GOT3 (cell line): ENCODE data around the gene ZHX3.

ENCODE experiments used
- DNase-seq: peaks from one replicate; lab custom pipeline; 2025; ENCODE audit warnings: mixed read lengths; lab: John Stamatoyannopoulos, UW

The ZHX3 gene

DNA sequence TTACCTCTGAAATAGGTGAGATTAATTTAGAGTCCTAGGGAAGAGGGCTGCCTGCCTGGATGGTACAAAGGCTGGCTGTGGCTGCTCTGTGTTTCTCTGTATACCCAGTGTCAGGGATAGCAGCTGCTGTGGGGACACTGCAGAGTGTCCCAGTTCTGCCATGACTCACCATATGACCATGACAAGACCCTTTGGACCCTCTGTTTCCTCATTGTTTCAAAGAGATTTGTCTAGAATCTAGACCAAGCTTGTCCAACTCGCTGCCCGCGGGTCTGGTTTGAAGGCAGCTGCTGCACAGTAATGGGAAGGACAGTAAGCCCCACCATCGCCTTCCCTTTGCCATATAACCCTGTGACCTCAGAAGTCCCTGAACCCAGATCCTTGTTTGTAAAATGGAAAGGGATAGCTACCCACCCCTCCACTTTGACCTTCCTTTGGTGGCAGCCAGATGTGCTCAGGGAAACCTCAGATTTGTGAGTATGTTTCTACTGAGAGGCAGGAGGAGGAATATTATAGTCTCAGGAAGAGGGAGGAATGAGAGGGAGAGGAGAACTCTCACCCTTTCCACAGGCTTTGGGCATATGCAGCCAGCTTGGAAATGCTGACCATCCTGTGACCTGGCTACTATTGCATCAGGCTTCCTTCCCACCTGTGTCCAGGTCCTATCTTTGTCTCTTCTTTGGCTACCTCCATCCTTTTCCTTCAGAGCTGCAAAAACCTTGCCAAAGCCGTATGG, 166.2 kb downstream of the ZHX3 start:
- no peak for DNase-seq

DNA sequence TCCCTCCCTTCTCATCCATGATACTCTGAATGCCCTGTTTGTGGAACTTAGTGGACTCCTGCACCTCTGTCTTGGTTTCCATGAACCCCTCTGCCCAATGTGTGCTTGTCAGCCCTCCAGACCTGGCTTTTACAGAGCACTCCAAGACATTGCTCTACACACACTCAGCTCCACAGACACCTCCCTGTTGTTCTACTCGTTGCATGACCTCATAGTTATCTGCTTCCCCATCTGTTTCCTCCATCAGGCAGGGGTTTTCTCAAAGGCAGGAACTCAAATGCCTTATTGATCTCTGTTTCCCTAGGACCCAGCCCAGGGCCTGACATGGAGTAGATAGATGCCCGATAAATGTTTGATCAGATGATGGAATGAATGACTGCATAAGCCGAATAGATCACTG, 166.9 kb downstream of the ZHX3 start:
- no peak for DNase-seq

DNA sequence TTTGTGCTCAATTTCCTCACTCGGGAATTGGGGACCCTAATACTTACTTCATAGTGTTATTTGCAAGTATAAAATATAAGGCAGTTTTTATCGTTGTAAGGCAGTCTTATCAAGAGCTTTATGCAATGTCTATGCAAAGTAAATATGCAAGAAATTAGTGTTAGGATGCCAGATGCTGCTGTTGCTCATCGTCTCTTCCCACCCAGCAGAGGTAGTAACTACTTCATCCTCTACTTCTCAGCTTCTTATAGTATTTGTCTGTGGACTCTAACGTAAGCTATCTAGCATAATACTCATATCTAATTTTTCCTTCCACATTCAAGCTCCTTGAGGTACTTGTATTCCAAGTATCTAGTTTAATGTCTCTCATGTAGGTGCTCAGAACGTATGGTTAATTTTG, 168.6 kb downstream of the ZHX3 start:
- no peak for DNase-seq

DNA sequence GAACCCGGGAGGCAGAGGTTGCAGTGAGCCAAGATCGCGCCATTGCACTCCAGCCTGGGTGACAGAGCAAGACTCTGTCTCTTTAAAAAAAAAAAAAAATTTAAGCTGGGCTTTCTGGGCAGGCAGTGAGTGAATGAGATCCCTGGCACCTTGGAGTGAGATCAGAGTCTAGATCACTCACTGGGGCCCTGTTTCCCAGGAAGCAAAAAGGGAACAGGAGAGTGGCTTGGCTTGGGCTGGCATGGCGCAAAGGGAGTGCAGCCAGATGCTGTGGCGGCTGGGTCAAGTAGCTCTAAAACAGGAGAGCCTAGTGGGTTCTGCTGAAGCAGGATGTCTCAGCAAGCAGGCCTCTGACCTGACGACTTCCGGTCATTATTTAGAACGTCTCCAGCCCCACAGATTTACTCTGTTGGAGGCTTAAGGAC, 169.8 kb downstream of the ZHX3 start:
- no peak for DNase-seq

DNA sequence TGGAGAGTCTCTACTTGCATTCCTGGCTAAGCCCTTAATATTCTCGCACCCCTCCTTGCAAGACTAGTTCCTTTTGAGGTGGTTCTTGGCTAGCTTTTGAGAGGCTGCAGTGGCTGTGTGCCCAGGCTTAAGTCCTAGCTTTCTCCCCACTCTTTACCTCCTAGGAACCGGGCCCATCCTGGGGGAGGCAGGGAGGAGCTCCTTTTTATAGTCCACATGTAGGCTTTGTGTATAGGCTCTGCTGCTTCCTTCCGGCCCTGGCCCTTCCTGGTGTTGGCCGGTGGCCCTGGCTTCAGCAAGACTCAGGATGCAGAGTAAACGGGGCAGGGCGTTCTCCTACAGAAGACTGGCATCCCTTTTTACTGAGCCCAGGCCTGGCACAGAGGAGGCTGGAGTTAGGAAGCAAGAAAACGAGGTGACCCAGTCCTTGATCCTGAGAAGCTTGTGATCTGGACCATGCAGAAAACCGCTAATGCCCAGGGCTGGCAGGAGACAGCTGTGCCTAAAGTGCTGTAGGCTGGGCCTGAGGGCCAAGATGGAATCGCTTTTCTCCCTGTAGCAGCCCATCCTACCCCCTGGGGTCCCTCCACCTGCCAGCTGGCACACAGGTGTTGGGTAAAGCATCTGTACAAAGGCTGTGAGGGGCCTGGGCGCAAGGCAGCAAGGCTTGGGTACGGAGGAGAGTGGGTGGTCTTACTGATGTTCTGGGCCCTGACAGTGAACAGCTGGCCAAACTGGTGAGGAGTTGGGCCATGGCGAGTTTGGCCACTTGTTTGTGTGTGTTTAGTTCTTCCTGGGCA, 171.5 kb downstream of the ZHX3 start:
- no peak for DNase-seq

DNA sequence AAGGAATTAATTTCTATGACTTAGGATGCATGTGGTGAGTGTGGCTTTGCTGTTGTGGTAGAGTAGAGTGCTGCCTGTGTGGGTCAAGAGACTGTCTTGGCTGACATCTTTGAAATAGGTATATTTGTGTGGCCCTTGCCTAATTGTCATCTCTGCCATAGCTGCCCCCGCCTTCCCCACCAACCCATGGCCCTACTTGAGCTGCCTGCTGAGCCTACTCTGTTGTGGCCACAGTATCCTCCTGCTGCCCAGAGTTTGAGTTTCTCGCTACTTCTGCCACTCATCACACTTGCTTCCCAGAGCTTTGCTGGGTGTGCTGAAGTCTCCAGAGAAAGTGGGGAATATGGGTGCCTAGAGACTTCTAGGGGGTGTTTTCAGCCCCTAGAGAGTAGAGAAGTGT, 172.2 kb downstream of the ZHX3 start:
- no peak for DNase-seq

DNA sequence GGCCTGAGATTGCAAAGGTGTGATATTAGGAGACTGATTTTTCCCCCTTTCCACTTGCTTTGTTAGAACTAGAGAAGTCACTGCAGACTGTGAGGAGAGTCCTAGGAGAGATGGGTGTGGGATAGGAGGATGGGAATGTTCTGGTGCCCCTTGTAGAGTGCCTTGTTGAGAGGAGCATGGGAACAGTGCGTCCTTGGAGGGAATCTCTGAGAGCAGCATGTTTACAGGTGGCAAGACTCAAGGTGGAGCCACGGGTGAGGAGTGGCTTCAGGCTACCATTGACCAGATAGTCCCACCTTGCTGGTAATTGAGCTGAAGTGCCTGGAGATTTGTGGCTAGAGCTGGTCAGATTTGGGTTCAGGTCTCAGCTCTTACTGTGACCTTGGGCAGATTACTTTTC, 174.2 kb downstream of the ZHX3 start:
- DNase-seq: no peak

DNA sequence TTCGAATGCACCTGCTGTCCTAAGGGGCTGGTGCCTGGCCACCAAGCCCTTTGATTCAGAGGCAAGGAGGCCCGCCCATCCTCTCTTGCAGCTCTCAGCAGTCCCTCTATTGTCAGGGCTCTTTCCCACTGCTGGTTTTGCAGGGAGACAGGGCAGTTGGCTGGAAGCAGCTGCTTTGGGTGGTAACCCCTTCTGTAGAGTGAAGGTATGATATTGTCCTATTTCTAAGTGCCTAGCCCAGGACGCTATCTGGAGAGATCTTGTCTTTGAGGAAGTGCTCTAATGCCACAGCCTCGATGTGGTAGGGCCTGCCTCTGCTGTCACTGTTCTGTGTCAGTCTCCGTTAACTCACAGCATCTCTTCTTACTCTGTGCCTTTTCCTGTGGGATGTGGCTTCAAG, 174.6 kb downstream of the ZHX3 start:
- no peak for DNase-seq

DNA sequence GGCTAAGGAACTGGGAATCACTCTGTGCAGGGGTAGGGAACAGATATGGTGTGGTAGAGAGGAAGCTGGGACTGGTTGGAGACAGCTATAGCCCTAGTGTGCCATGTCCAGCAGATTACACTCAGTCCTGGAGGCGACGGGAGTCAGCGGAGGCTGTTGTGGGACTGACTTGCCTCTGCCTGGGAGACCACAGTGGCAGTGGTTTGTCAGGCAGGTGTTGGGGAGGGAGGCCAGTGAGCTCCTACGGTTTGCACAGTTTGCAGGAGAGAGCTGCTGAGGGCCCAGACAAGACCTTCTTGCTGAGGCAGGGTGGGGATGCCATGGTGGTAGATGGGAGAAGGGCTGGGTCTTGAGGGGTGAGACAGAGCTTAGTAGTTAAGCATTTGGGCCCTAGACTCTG, 175.3 kb downstream of the ZHX3 start:
- no peak for DNase-seq

DNA sequence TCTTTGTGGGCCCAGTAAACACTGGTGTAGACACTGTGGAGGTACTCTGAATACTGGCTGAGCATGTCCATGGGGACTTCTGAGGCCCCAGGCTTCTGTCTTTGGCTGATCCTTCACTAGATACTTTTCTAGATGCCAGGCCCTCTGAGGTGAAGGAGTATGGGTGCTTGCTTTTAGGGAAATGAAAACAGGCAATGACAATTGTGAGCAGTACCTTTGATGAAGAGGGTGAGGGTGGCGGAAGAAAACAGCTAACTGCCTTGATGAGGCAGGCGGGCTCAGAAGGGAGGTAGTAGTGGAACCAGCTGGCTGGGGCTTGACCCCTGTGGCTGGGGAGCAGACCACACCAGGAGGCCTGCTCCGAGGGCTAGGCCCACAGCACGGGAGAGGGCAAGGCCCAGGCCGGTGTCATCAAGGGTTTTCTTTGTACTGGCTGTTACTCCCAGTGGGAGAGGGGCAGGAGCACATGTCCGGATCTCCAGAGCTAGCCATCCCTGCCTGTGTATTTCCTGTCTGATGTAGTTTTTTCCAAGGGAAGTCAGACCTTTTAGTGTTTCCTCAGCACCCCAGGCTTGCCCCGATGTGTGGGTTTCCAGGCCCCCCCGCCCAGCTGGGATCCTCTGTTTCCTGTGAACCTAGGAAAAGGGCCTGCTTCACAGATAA, 176.2 kb downstream of the ZHX3 start:
- DNase-seq: no peak

DNA sequence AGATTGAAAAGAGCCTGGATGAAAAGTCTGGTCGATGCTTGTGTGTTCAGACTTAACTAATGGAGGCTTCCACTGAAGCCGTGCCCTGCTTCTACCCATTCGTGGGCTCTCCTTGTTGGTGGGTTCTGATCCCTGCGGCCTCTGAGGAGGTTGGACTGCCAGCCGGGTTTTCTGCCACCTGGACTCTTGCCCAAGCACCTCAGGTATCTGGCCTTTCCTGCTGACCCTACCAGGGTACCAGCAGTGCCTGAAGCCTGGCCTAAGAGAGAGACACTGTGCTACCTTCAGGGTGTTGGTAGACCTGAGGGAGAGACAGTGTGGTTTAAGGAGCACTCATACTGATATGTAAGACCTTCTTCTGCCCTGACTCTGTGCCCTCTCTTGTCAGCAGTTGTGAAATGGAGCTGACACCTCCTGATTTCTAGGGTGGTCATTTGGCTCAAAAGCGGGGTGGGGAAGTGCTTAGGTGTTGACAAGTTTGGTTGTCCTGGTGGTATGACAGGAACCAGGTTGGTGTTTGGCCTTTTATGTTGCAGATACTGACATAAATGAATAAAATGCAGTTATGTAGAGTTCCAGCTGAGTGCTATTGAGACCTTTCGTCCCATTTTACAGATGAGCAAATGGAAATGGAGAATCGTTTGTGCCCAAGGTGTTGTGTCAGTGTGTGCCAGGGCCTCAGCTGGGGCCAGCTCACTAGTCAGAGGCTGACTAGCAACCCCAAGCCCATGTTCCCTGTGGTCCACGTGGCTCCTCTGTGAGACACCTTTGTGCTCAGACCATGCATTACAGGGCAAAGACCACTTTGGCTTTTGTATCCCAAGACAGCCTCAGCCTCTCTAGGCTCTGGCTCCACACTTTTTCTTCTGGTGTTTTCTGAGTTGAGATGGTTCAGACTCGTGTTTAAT, 177.1 kb downstream of the ZHX3 start:
- DNase-seq: no peak

DNA sequence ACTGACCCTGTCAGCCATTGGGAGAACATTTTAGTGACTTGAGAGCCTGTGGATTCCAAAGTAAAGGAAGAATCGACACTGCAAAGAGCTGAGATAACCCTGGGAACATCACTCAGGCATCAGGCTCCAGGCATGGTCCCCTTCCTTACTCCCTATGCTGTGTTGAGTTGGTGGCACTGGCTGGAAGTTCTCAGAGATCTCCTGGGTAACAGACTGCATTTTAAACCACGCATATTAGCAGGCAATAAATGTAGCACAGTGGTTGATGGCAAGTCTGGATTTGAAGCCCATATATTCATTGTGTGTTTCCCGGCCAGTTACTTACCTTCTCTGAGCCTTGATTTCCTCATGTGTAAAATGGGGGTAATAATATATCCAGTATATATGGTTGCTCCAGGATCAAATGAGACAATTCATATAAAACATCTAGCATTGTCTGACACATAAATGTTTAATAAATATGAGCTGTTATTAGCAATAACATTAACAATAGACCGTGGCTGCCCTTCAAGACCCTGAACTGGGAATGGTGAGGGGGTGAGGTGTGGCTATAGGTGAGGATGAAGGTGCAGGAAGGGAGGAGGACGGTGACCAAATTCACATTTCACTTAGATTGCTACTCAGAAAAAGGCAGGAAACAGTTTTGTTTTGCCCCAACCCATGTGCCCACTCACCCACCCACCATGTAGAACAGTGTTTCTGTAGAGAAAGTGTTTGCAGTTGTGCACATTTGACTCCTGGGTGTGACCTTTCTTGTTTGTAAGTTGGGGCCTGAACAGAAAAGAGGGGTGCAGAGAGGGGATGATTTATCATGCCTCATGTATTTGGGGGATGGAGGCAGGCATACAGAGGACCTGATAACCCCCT, 178.1 kb downstream of the ZHX3 start:
- no peak for DNase-seq

DNA sequence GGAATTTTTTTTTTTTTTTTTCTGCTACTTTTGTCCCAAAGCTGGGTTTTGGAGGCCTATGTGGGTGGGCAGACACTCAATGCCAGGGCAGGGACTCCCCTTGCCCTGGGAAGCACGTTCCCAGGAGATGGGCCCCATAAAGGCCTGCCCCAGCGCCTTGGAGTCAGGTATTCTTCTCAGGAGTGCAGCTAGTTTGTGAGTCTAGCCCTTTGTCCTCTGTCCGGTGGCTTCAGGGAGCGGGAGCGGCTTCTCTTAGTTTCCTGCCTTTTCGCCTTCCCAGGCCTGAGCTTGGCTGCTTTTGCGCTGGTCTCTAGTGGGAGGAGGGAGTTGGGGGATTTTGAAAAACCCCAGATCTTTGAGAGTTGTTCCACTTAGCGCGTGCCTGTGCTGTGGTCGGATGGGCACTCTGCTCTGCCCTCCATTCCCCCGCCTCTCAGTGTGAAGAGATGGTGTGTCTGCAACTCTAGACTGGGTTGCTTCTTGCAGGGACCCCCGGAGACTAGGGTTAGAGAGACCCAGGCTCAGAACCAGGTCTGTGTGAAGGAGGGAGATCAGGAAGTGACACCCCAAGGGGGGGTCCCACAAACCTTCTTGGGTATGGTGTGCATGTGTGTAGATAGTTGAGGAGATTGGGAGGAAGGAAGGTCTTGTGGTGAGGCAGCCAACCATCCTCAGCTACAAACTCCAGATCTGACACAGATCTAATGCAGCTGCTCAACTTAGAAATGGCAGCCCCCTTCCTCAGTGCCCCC, 178.9 kb downstream of the ZHX3 start:
- no peak for DNase-seq

DNA sequence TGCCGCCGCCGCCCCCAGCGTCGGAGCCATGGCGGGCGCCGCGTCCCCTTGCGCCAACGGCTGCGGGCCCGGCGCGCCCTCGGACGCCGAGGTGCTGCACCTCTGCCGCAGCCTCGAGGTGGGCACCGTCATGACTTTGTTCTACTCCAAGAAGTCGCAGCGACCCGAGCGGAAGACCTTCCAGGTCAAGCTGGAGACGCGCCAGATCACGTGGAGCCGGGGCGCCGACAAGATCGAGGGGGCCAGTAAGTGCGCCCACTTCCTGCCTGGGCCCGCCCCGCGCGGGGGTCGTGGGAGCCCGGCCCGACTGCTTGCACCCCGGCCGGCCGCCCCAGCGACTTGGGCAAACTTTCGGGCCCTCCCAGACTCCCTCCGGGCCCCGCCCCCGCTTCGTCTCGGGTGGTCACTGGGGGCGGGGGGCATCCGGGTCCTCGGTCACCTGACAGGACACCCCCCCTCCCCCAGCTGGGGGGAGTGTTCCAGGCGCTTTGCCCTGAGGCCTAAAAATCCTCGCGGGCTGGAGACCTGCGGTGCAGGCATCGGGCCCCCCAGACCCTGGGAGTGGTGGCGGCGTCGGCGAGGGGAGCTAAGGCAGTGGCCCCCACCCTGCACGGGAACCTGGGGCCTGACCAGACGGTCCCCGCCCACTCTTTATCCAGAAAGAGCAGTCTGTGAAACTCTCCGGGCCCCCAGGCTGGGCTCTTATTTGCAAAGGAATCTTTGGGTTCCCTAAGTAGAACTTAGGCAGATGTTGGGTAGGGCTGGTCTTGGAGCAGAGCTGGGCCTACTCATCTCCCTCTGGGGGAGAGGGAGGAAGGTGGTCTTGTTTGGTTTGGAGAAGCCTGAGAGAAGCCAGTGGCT, 179.7 kb downstream of the ZHX3 start:
- DNase-seq: peak; percentile 74

DNA sequence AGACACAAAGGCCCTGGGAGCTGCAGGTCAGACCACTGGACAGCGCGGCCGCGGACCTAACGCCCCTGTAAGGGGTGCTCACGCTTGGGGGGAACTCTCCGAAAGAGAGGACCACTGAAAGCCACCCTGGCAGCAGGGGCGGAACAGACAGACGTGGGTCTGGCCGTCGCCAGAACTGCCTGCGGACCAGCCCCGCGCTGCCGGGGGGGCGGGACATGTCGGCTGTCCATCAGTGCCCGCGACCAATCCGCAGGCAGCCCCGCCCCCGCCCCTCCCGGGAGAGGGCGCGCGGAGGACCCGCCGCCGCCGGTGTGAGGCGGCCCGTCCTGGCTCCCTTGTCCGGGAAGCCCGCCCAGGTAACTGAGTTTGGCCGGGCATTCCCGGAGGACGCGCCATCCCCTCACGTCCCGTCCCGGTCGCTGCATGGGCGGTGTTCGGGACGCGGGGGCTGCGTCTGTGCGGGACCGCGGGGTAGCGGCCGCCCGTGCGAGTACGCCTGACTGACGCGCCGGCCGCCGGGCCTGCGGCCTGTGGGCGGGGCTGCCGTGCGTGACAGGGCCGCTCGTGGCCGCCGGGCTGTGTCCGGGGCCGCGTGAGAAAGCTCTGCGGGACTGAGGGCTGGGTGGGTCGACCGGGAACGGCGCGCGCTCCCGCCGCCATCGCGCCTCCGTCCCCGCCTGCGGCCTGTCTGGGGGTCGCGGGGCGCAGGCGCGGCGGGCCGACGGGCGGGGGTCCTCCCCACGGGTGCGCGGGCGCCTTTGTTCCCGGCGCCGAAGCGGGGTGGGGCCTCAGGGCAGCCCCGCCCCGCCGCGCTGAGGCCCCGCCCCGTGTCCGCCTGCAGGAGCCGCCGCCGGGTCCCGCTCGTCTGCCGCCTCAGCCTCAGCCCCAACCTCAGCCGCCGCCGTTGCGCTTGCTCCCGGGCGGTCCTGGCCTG, 180.6 kb downstream of the ZHX3 start, which contains the start of gene PLCG1:
PLCG1 (plus strand) TSS at position 864 of the 934 bp plus-strand sequence. CDS start 99 bp downstream, outside the sequence.
- peak; percentile 88 for DNase-seq

DNA sequence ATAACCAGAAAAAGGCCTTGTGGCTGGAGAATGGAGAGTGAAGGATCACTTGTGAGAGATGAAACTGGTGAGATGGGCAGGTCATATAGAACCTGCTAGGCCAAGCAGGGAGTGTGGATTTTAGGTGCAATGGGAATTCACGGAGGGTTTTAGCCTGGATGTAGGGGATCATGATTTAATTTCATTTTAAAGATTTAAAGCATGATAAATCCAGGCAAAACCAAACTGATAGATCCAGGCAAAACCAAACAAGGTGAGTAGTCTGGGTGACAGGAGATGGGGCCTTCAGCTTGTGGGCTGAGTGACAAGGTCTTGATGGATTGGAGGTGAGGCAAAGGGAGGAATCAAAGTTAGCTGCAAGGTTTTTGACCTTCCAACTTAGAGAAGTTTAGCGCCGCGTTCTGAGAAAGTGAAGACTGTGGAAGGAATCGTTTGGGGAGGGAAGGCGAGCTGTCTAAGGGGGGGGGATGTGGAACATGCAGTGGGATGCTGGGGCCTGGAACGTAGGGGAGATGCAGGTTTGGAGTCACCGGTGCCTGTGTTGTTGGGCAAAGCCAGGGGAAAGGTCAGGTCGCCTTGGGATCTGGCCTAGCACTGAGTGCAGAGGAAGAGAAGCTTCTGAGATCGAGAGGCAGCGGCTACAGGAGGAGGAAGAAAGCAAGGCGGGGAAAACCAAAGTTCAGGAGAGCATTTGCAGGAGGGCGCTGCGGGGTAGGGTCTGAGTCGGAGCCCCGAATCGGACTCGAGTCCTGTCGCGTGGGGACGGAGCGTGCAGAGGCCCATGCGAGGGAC, 181.4 kb downstream of the ZHX3 start:
- no peak for DNase-seq
